GM19240 (cell line): Measurements from ENCODE around the gene RTN4RL1.

Experiments used
- DNase-seq: peaks from one replicate; pipeline ENCODE4 v3.0.0; 2011; ENCODE audit warnings: low spot score; ENCODE audit not compliant: insufficient read length

RTN4RL1 gene

GRCh38 chr17:1977583-1978395 is 47.3 kb downstream of the RTN4RL1 start:
- DNase-seq, result no peak

- DNase-seq, result no peak
Observed at GRCh38 chr17:1976683-1977064, 48.5 kb downstream of the RTN4RL1 start.

GRCh38 chr17:1976000-1976682 is 49.0 kb downstream of the RTN4RL1 start:
- no peak for DNase-seq

GRCh38 chr17:1975573-1975972 is 49.6 kb downstream of the RTN4RL1 start:
- DNase-seq, result no peak

GRCh38 chr17:1972487-1973160 is 52.5 kb downstream of the RTN4RL1 start:
- DNase-seq, result no peak

- DNase-seq, result no peak
Observed at GRCh38 chr17:1970843-1971384, 54.2 kb downstream of the RTN4RL1 start.

- DNase-seq, result no peak
Observed at GRCh38 chr17:1969712-1970111, 55.4 kb downstream of the RTN4RL1 start.

GRCh38 chr17:1967213-1967612 is 57.9 kb downstream of the RTN4RL1 start:
- no peak for DNase-seq

GRCh38 chr17:1966274-1967086 is 58.7 kb downstream of the RTN4RL1 start:
- no peak for DNase-seq

- no peak for DNase-seq
Observed at GRCh38 chr17:1965556-1966273, 59.4 kb downstream of the RTN4RL1 start.

GRCh38 chr17:1963250-1963649 is 61.9 kb downstream of the RTN4RL1 start:
- DNase-seq, result no peak

- no peak for DNase-seq
Observed at GRCh38 chr17:1961189-1961588, 63.9 kb downstream of the RTN4RL1 start.

GRCh38 chr17:1960545-1960912 is 64.6 kb downstream of the RTN4RL1 start:
- no peak for DNase-seq

GRCh38 chr17:1959871-1960544 is 65.1 kb downstream of the RTN4RL1 start:
- DNase-seq, result no peak

GRCh38 chr17:1958134-1958881 is 66.8 kb downstream of the RTN4RL1 start:
- DNase-seq, result no peak

GRCh38 chr17:1957037-1957436 is 68.1 kb downstream of the RTN4RL1 start:
- no peak for DNase-seq

- DNase-seq, result no peak
Observed at GRCh38 chr17:1956134-1956533, 69.0 kb downstream of the RTN4RL1 start.

- DNase-seq, result no peak
Observed at GRCh38 chr17:1953831-1954230, 71.3 kb downstream of the RTN4RL1 start.

GRCh38 chr17:1951920-1952319 is 73.2 kb downstream of the RTN4RL1 start:
- no peak for DNase-seq
